ENCODE results near the gene RUVBL2. TPM values are rescaled to one million over a fixed set of nuclear protein-coding genes. Genes with fewer than 3 reads are reported as not detected.
"Not testable (repeated sequence)": the region's sequence is repeated elsewhere in the genome, so short reads cannot be mapped to it uniquely, and the experiment has no call there.

The RUVBL2 gene
- total RNA-seq, 3 donors from 2014 or later = 208 to 257 (median 230) TPM

GRCh38 chr19:49025599-49025998 is 31.9 kb downstream of the RUVBL2 start:
- H3K4me1 Mint-ChIP-seq (ENCODE audit: low read depth); H3K27me3 Mint-ChIP-seq (ENCODE audit: low read depth); H3K9me3 Mint-ChIP-seq; H3K4me3 Mint-ChIP-seq; ATAC-seq; H3K36me3 Mint-ChIP-seq (ENCODE audit: insufficient read depth); DNase-seq: not testable (repeated sequence)

DNA sequence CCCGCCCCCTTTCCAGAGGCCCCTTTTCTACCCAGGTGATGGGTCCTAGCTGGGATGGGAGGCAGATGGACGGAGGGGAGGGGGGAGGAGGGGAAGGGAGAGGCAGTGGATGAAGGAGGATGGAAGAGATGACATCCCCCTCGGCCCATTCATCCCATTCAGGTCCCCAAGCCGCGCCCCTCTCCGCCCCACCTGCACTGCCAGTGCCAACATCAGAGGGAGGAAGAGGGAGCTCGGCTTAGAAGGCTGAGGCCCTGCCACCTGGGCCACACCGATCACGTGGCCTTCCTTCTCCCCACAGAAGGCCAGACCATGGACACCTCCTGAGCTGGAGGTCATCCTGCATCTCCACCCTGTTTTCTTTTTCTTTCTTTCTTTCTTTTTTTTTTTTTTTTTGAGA is 35.0 kb downstream of the RUVBL2 start:
- DNase-seq; H3K4me1 Mint-ChIP-seq (ENCODE audit: low read depth); H3K36me3 Mint-ChIP-seq (ENCODE audit: insufficient read depth); H3K27me3 Mint-ChIP-seq (ENCODE audit: low read depth); ATAC-seq; H3K4me3 Mint-ChIP-seq; H3K9me3 Mint-ChIP-seq: not testable (repeated sequence)

GRCh38 chr19:49029749-49030148 is 36.1 kb downstream of the RUVBL2 start:
- not testable (repeated sequence) for H3K4me1 Mint-ChIP-seq (ENCODE audit: low read depth); H3K9me3 Mint-ChIP-seq; H3K4me3 Mint-ChIP-seq; H3K27me3 Mint-ChIP-seq (ENCODE audit: low read depth); ATAC-seq; DNase-seq; H3K36me3 Mint-ChIP-seq (ENCODE audit: insufficient read depth)

- H3K36me3 Mint-ChIP-seq (ENCODE audit: insufficient read depth); H3K27me3 Mint-ChIP-seq (ENCODE audit: low read depth): not testable (repeated sequence)
These were observed 36.6 kb downstream of the RUVBL2 start for GRCh38 chr19:49030323-49030722.

DNA sequence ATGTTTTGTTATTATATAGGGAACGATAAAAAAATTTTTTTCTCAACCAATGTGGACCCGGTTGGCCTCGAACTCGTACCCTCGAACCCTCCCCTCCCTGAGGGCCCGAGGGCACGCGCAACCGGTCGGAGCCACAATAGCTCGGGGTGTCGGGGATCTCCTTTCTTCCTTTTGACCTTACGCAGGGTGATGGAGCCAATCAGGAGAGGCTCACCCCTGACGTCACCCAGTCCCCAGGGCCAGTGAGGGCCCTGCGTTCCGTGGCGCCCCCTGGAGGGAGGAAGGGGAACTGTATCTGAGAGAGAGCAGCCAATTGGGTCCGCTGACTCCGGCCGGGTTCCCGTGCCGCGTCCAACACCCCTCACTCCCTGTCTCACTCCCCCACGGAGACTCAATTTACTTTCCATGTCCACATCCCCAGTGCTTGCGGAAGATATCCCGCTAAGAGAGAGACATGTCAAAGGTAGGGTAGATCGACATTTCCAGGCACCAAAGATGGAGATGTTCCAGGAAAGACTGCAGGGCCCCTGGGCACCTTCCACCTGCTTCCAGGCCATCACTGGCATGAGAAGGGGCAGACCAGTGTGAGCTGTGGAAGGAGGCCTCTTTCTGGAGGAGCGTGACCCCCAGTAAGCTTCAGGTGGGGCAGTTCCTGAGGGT is 38.1 kb downstream of the RUVBL2 start, which contains the start of gene CGB2:
TSS of gene CGB2 (plus strand) at position 249 of the 660 bp plus-strand sequence. CDS start at position 455, 206 bp downstream.
- not testable (repeated sequence) for H3K4me1 Mint-ChIP-seq (ENCODE audit: low read depth); H3K27me3 Mint-ChIP-seq (ENCODE audit: low read depth); H3K9me3 Mint-ChIP-seq; H3K36me3 Mint-ChIP-seq (ENCODE audit: insufficient read depth); H3K4me3 Mint-ChIP-seq
- ATAC-seq (peak; percentile 78 to 94), DNase-seq (peak; percentile 70)

More at GRCh38 chr19:49030323-49030722, 36.6 kb downstream of the RUVBL2 start:
- not testable (repeated sequence) for H3K9me3 Mint-ChIP-seq; ATAC-seq; H3K4me3 Mint-ChIP-seq; H3K4me1 Mint-ChIP-seq (ENCODE audit: low read depth); DNase-seq

DNA sequence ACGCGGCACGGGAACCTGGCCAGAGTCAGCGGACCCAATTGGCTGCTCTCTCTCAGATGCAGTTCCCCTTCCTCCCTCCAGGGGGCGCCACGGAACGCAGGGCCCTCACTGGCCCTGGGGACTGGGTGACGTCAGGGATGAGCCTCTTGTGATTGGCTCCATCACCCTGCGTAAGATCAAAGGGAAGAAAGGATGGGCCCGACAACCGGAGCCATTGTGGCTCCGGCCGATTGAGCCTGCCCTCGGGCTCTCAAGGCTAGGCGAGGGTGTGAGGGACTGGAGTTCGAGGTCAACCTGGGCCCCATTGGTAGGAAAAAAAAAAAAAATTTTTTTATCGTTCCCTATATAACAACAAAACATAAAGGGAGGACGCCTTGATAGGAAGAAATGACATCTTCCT is 43.1 kb downstream of the RUVBL2 start, which contains the start of gene CGB1:
TSS of gene CGB1 (minus strand) at position 81 of the 400 bp plus-strand sequence. CDS start 184 bp downstream, outside the sequence.
- H3K4me3 Mint-ChIP-seq; H3K9me3 Mint-ChIP-seq; H3K27me3 Mint-ChIP-seq (ENCODE audit: low read depth); H3K36me3 Mint-ChIP-seq (ENCODE audit: insufficient read depth); H3K4me1 Mint-ChIP-seq (ENCODE audit: low read depth): not testable (repeated sequence)
- DNase-seq (peak; percentile 40), ATAC-seq (peak; percentile 30 to 56)

- not testable (repeated sequence) for H3K27me3 Mint-ChIP-seq (ENCODE audit: low read depth); H3K36me3 Mint-ChIP-seq (ENCODE audit: insufficient read depth); H3K9me3 Mint-ChIP-seq; H3K4me3 Mint-ChIP-seq; ATAC-seq; DNase-seq; H3K4me1 Mint-ChIP-seq (ENCODE audit: low read depth)
These were observed 44.4 kb downstream of the RUVBL2 start for GRCh38 chr19:49038111-49038510.

- DNase-seq; H3K9me3 Mint-ChIP-seq; H3K36me3 Mint-ChIP-seq (ENCODE audit: insufficient read depth); H3K4me1 Mint-ChIP-seq (ENCODE audit: low read depth); ATAC-seq; H3K27me3 Mint-ChIP-seq (ENCODE audit: low read depth); H3K4me3 Mint-ChIP-seq: not testable (repeated sequence)
These were observed 45.0 kb downstream of the RUVBL2 start for GRCh38 chr19:49038557-49039276.

DNA sequence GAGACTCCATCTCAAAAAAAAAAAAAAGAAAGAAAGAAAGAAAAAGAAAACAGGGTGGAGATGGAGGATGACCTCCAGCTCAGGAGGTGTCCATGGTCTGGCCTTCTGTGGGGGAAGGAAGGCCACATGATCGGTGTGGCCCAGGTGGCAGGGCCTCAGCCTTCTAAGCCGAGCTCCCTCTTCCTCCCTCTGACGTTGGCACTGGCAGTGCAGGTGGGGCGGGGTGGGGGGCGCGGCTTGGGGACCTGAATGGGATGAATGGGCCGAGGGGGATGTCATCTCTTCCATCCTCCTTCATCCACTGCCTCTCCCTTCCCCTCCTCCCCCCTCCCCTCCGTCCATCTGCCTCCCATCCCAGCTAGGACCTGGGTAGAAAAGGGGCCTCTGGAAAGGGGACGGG is 46.0 kb downstream of the RUVBL2 start:
- H3K4me1 Mint-ChIP-seq (ENCODE audit: low read depth); H3K27me3 Mint-ChIP-seq (ENCODE audit: low read depth); H3K9me3 Mint-ChIP-seq; DNase-seq; H3K4me3 Mint-ChIP-seq; H3K36me3 Mint-ChIP-seq (ENCODE audit: insufficient read depth); ATAC-seq: not testable (repeated sequence)

GRCh38 chr19:49042177-49042576 is 48.5 kb downstream of the RUVBL2 start:
- Mint-ChIP-seq H3K4me1 (ENCODE audit: low read depth) (no peaks in the 10 kb centered on the region), H3K9me3 (no peaks in the 10 kb centered on the region)

DNA sequence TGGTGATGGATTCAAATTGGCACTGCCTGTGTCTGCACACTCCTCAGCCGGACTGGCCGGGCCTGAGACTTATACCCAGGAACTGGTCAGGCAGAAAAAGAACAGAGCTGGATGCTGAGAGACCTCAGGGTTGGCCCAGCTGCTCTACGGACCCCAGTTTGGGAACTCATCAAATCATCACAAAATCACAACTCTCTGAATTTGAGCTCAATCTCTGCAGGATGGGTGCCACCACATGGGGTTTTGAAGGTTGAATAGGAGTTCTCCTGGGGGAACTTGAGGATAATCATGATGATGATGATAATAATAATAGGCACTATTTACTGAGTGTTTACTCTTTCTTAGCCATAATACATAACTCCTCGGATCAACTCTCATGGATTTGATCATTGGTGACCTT is 49.0 kb downstream of the RUVBL2 start:
- H3K4me3 Mint-ChIP-seq; H3K9me3 Mint-ChIP-seq; ATAC-seq; DNase-seq; H3K27me3 Mint-ChIP-seq (ENCODE audit: low read depth); H3K36me3 Mint-ChIP-seq (ENCODE audit: insufficient read depth); H3K4me1 Mint-ChIP-seq (ENCODE audit: low read depth): not testable (repeated sequence)

More at GRCh38 chr19:49042177-49042576, 48.5 kb downstream of the RUVBL2 start:
- no peak overlapping the region for H3K4me3 Mint-ChIP-seq
- DNase-seq (no peak), ATAC-seq (no peak)
- no peaks in the 10 kb centered on the region for H3K27me3 Mint-ChIP-seq (ENCODE audit: low read depth)
- no peaks in the 10 kb centered on the region for H3K36me3 Mint-ChIP-seq (ENCODE audit: insufficient read depth)

GRCh38 chr19:49043548-49043947 is 49.9 kb downstream of the RUVBL2 start, which contains the start of gene CGB5:
Gene CGB5, plus strand, starts transcription at chr19:49043848. Its CDS starts 362 bp downstream, at chr19:49044210.
- H3K4me3 Mint-ChIP-seq; H3K9me3 Mint-ChIP-seq; H3K36me3 Mint-ChIP-seq (ENCODE audit: insufficient read depth); H3K27me3 Mint-ChIP-seq (ENCODE audit: low read depth); ATAC-seq; H3K4me1 Mint-ChIP-seq (ENCODE audit: low read depth); DNase-seq: not testable (repeated sequence)

DNA sequence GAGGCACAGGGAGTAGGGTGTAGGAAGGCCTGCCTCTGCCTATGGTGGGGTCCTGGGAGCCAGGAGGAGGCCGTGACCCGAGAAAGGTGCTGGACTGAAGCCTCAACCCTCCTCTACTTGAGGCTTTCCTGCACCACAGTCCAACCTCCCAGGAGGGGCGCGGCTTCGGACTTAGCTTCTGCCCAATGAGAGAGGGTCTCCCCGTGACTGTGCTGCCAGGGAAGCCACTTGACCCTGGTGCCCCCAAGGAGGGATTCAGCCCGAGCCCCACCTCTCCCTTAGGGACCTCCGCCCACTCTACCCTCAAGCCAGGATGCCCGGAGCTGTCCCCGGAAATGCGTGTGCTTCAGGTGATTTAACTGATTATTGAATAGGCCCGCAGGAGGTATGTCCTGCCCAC is 55.3 kb downstream of the RUVBL2 start, which contains the start of gene CGB8:
TSS of gene CGB8 (minus strand) at position 101 of the 400 bp plus-strand sequence. CDS start 372 bp downstream, outside the sequence.
- not testable (repeated sequence) for H3K4me3 Mint-ChIP-seq; ATAC-seq; H3K27me3 Mint-ChIP-seq (ENCODE audit: low read depth); DNase-seq; H3K9me3 Mint-ChIP-seq; H3K4me1 Mint-ChIP-seq (ENCODE audit: low read depth); H3K36me3 Mint-ChIP-seq (ENCODE audit: insufficient read depth)

DNA sequence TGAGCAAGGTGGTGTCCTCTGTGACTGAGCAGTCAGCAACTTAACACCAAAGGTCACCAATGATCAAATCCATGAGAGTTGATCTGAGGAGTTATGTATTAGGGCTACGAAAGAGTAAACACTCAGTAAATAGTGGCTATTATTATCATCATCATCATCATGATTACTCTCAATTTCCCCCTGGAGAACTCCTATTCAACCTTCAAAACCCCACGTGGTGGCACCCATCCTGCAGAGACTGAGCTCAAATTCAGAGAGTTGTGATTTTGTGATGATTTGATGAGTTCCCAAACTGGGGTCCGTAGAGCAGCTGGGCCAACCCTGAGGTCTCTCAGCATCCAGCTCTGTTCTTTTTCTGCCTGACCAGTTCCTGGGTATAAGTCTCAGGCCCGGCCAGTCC is 56.1 kb downstream of the RUVBL2 start:
- not testable (repeated sequence) for H3K9me3 Mint-ChIP-seq; H3K27me3 Mint-ChIP-seq (ENCODE audit: low read depth); H3K36me3 Mint-ChIP-seq (ENCODE audit: insufficient read depth); H3K4me1 Mint-ChIP-seq (ENCODE audit: low read depth); ATAC-seq; DNase-seq; H3K4me3 Mint-ChIP-seq

Measured in activated T-cell treated with anti-CD3 and anti-CD28 coated beads, Interleukin-2, amount 50 U/mL, for 4 hours (primary cell).